Fibroblast of lung (primary cell): Measurements from ENCODE around the gene PDCL3. TPM values are rescaled to one million over a fixed set of nuclear protein-coding genes. Genes with fewer than 3 reads are reported as not detected.

ENCODE experiments used
- DNase-seq, 2 donors: peaks; one replicate each; pipeline versions ENCODE4 v3.0.0 to v3.0.0-alpha.2; 2010; ENCODE audit warnings: low read depth in 2 of 2
- H2AFZ ChIP-seq: 2 replicates; pipeline ENCODE4 v1.5.1; 2012; ENCODE audit warnings: low read length, control low read depth, inconsistent platforms
- H3K27ac ChIP-seq: 2 replicates; pipeline ENCODE4 v1.5.1; 2011; ENCODE audit warnings: low read length, control low read depth; ENCODE audit not compliant: insufficient read depth
- H3K27me3 ChIP-seq: 2 replicates; pipeline ENCODE4 v1.5.1; 2011; ENCODE audit warnings: mild to moderate bottlenecking, low read length; ENCODE audit not compliant: control insufficient read depth, insufficient read depth
- H3K36me3 ChIP-seq: 2 replicates; pipeline ENCODE4 v1.5.1; 2011; ENCODE audit warnings: low read length; ENCODE audit not compliant: control insufficient read depth, insufficient read depth
- H3K4me1 ChIP-seq: 2 replicates; pipeline ENCODE4 v1.5.1; 2011; ENCODE audit warnings: low read length; ENCODE audit not compliant: control insufficient read depth, insufficient read depth; ENCODE audit errors: extremely low read depth
- H3K4me2 ChIP-seq: 2 replicates; pipeline ENCODE4 v1.5.1; 2011; ENCODE audit warnings: low read length, control low read depth; ENCODE audit not compliant: insufficient read depth; ENCODE audit errors: extremely low read depth
- H3K4me3 ChIP-seq, 4 experiments: fragments of 200-600 bp in 1 of 4; sonication (generic) in 1 of 4; replicated peaks in 1 of 4; 2 replicates each; pipeline ENCODE4 v1.5.1; 2011 to 2016; ENCODE audit warnings: low read length in 4 of 4, low read depth in 3 of 4, mild to moderate bottlenecking in 3 of 4, control low read depth in 2 of 4, inconsistent platforms in 1 of 4, mixed read lengths in 1 of 4; ENCODE audit not compliant: insufficient read depth in 1 of 4; ENCODE audit errors: control extremely low read depth in 1 of 4
- H3K79me2 ChIP-seq: 2 replicates; pipeline ENCODE4 v1.5.1; 2012; ENCODE audit warnings: mild to moderate bottlenecking, low read length, inconsistent platforms; ENCODE audit not compliant: control insufficient read depth, insufficient read depth
- H3K9ac ChIP-seq: 2 replicates; pipeline ENCODE4 v1.5.1; 2011; ENCODE audit warnings: mild to moderate bottlenecking, low read length, control low read depth; ENCODE audit not compliant: insufficient read depth
- H3K9me3 ChIP-seq: 2 replicates; pipeline ENCODE4 v1.5.1; 2012; ENCODE audit warnings: low read depth, low read length; ENCODE audit not compliant: control insufficient read depth, insufficient read depth
- H4K20me1 ChIP-seq: 2 replicates; pipeline ENCODE4 v1.5.1; 2011; ENCODE audit warnings: low read length; ENCODE audit not compliant: control insufficient read depth, insufficient read depth; ENCODE audit errors: extremely low read depth
- EZH2 ChIP-seq: IDR thresholded peaks from 2 replicates; pipeline ENCODE4 v1.5.1; 2012; ENCODE audit warnings: low read length, control low read depth, mild to moderate bottlenecking; ENCODE audit errors: missing control alignments
- polyA minus RNA-seq: library from RNA; depleted of rRNA, polyadenylated mRNA; stranded (reverse); fragments of >200 nt; gene quantifications from 2 replicates; pipeline ENCODE4 v1.2.3, GENCODE V29; 2011; ENCODE audit warnings: low replicate concordance
- polyA plus RNA-seq, 2 donors: library from polyadenylated mRNA; depleted of rRNA in 1 of 2; stranded (reverse) in 1 of 2; unstranded in 1 of 2; fragments of >200 nt; gene quantifications; 2 replicates each; pipeline ENCODE4 v1.2.1, GENCODE V29; 2011 to 2012; ENCODE audit warnings: missing spikeins in 1 of 2
- total RNA-seq: library from RNA; depleted of rRNA; stranded (reverse); fragments of >200 nt; gene quantifications from 2 replicates; pipeline ENCODE4 v1.2.1, GENCODE V29; 2014
- TF ChIP-seq, protein P1 (sequence below), 2 donors: IDR thresholded peaks in 1 of 2; conservative IDR thresholded peaks in 1 of 2; 1 replicate in 1 of 2; 2 replicates in 1 of 2; pipeline ENCODE4 v1.5.1; 2011 to 2012; ENCODE audit warnings: low read length in 2 of 2, control low read depth in 1 of 2, inconsistent platforms in 1 of 2, low read depth in 1 of 2, mild to moderate bottlenecking in 1 of 2

PDCL3 gene
- total RNA-seq (11.4 and 13.4 TPM in 2 replicates), polyA plus RNA-seq (29.0 and 36.1 TPM in 2 replicates), polyA minus RNA-seq (0.94 and 3.5 TPM in 2 replicates)
- polyA plus RNA-seq (2012): 24.2 and 31.2 TPM in 2 replicates

DNA sequence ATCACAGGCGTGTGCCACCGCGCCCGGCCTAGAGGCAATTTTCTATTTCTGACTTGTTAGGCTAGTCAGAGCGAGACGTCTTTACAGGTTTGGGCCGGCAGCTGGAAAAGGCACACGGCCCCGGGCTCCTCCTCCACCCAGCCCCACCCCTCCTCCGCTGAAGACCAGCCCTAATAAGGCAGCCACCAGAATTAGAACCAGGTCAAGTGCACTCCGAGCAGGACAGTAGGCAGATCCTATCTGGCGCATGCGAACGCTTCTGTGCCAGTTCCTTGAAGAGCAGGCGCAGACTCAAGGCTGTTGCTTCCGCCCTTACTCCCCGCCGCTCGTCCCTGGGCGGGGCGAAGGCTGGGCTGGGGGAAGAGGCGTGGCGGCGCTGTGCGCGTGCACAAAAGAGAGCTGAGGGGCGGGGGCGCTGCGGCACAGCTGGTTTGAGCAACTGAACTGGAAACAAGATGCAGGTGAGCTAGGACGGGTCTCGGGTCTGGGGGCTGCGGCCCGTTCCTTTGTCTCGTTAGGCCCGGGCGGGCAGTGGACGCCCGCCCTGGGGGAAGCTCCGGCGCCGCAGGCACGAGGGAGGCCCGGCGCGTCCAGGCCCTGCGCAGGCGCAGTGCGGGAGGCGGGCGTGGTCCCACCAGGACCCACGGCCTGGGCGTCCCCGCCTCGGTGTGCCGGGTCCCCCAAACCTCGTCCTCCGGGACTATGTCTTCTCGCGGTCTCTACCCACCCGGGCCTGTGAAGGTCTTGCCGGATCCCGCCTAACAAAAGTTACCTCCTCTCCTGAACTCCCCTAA, at the start of gene PDCL3:
TSS of gene PDCL3 (plus strand) at position 381 of the 794 bp plus-strand sequence. CDS start at position 456, 75 bp downstream.
- Histone ChIP-seq H3K27ac (peak within 1 kb of the TSS; percentile 79), H3K79me2 (peaks cover 3% of the 10 kb centered on the region), H3K36me3 (no peaks in the 10 kb centered on the region), H3K27me3 (no peaks in the 10 kb centered on the region), H2AFZ (peak within 1 kb of the TSS; percentile 90), H3K4me1 (no peaks in the 10 kb centered on the region), H3K9me3 (no peaks in the 10 kb centered on the region), H4K20me1 (no peaks in the 10 kb centered on the region), H3K4me3 (peak within 1 kb of the TSS; percentile 86 to 95 (median 90)), H3K9ac (peak within 1 kb of the TSS; percentile 91), H3K4me2 (peak within 1 kb of the TSS; percentile 72)
- DNase-seq: peak; percentile 99
- TF ChIP-seq, protein P1, sequence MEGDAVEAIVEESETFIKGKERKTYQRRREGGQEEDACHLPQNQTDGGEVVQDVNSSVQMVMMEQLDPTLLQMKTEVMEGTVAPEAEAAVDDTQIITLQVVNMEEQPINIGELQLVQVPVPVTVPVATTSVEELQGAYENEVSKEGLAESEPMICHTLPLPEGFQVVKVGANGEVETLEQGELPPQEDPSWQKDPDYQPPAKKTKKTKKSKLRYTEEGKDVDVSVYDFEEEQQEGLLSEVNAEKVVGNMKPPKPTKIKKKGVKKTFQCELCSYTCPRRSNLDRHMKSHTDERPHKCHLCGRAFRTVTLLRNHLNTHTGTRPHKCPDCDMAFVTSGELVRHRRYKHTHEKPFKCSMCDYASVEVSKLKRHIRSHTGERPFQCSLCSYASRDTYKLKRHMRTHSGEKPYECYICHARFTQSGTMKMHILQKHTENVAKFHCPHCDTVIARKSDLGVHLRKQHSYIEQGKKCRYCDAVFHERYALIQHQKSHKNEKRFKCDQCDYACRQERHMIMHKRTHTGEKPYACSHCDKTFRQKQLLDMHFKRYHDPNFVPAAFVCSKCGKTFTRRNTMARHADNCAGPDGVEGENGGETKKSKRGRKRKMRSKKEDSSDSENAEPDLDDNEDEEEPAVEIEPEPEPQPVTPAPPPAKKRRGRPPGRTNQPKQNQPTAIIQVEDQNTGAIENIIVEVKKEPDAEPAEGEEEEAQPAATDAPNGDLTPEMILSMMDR (conservative IDR thresholded peaks at IDR 0.05 in 1 of 2, IDR thresholded peaks at IDR 0.05 in 1 of 2; ENCODE audit: low read depth in 1 of 2, low read length in 2 of 2): peak in 1 of 2 donors; percentile 9
- no peak for TF ChIP-seq EZH2

DNA sequence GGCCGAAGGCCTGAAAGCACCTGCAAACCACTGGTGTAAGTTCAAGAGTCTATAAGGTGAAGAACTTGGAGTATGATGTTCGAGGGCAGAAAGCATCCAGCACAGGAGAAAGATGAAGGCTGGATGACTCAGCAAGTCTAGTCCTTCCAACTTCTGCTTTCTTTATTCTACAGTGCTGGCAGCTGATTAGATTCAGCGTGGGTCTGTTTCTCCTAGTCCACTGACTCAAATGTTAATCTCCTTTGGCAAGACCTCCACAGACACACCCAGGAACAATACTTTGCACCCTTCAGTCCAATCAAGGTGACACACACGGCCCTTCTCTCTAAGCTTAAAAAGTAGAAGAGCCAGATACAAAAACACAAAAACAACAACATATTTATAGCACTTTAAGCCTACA, 49.1 kb upstream of the PDCL3 start:
- H4K20me1 ChIP-seq: no peaks in the 10 kb centered on the region
- no peak overlapping the region for H3K4me2 ChIP-seq
- H3K27me3 ChIP-seq: no peaks in the 10 kb centered on the region
- H3K36me3 ChIP-seq: no peaks in the 10 kb centered on the region
- no peak overlapping the region for H3K9ac ChIP-seq
- no peaks in the 10 kb centered on the region for H3K4me1 ChIP-seq
- no peaks in the 10 kb centered on the region for H3K79me2 ChIP-seq
- DNase-seq: peak in 1 of 2 donors; percentile 19
- no peak overlapping the region for H3K4me3 ChIP-seq
- no peak overlapping the region for H3K27ac ChIP-seq
- H3K9me3 ChIP-seq: no peaks in the 10 kb centered on the region
- no peak overlapping the region for H2AFZ ChIP-seq
- TF ChIP-seq EZH2: no peak
- TF ChIP-seq, protein P1 (conservative IDR thresholded peaks at IDR 0.05 in 1 of 2, IDR thresholded peaks at IDR 0.05 in 1 of 2; ENCODE audit: low read depth in 1 of 2, low read length in 2 of 2): no peak

DNA sequence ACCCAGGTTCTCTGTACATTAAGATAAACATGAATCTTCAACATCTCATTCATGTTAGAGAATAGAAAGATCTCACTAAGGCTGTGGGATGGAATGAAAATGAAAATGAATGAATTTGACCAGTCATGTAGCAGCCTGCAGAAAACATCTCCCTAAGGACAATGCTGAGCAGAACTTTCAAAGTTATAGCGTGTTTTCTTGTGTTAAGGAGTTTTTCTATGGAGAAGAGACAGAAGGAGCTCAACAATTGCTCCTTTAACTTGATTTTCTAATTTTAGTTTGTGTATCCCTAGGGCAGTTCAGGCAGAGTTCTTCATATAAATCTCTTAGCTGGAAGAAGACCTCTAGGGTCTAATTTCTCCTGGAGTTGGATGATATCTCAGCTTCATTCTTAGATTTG, 45.2 kb upstream of the PDCL3 start:
- H3K79me2 ChIP-seq: no peaks in the 10 kb centered on the region
- H3K4me3 ChIP-seq: no peak overlapping the region
- no peak overlapping the region for H3K4me2 ChIP-seq
- no peaks in the 10 kb centered on the region for H3K9me3 ChIP-seq
- H3K27ac ChIP-seq: no peak overlapping the region
- no peaks in the 10 kb centered on the region for H3K36me3 ChIP-seq
- H3K4me1 ChIP-seq: no peaks in the 10 kb centered on the region
- H4K20me1 ChIP-seq: no peaks in the 10 kb centered on the region
- no peak for TF ChIP-seq EZH2
- TF ChIP-seq, protein P1 (conservative IDR thresholded peaks at IDR 0.05 in 1 of 2, IDR thresholded peaks at IDR 0.05 in 1 of 2; ENCODE audit: low read depth in 1 of 2, low read length in 2 of 2): no peak
- no peak overlapping the region for H3K9ac ChIP-seq
- H2AFZ ChIP-seq: no peak overlapping the region
- no peak for DNase-seq
- H3K27me3 ChIP-seq: no peaks in the 10 kb centered on the region
